Panc1 (cell line): ENCODE results near the gene PHF23.

Experiments used
- POLR2AphosphoS5 ChIP-seq: IDR thresholded peaks from 2 replicates; pipeline ENCODE4 v1.6.1; 2012; ENCODE audit warnings: mild to moderate bottlenecking, low read depth, low read length, moderate library complexity
- REST ChIP-seq, 2 experiments: IDR thresholded peaks; 2 replicates each; pipeline ENCODE4 v1.6.1; 2011 to 2012; ENCODE audit warnings: low read depth in 2 of 2, control low read depth in 1 of 2, low read length in 1 of 2, mild to moderate bottlenecking in 1 of 2, moderate library complexity in 1 of 2; ENCODE audit not compliant: insufficient read depth in 1 of 2

GRCh38 chr17:7208027-7208571, 31.2 kb downstream of the PHF23 start:
- no peak for TF ChIP-seq REST (IDR thresholded peaks at IDR 0.05; ENCODE audit: insufficient read depth in 1 of 2, low read depth in 2 of 2, low read length in 1 of 2)
- TF ChIP-seq POLR2AphosphoS5 = no peak
